Ammon's horn (tissue), 1 donor: ENCODE results near the gene NFE2L3.
A peak's percentile ranks its signal among the peaks of the same experiment; 100 is the strongest.

Experiments
- DNase-seq: peaks from one replicate; pipeline ENCODE4 v3.0.0-alpha.2; 2016; ENCODE audit warnings: low spot score

NFE2L3 gene

DNA sequence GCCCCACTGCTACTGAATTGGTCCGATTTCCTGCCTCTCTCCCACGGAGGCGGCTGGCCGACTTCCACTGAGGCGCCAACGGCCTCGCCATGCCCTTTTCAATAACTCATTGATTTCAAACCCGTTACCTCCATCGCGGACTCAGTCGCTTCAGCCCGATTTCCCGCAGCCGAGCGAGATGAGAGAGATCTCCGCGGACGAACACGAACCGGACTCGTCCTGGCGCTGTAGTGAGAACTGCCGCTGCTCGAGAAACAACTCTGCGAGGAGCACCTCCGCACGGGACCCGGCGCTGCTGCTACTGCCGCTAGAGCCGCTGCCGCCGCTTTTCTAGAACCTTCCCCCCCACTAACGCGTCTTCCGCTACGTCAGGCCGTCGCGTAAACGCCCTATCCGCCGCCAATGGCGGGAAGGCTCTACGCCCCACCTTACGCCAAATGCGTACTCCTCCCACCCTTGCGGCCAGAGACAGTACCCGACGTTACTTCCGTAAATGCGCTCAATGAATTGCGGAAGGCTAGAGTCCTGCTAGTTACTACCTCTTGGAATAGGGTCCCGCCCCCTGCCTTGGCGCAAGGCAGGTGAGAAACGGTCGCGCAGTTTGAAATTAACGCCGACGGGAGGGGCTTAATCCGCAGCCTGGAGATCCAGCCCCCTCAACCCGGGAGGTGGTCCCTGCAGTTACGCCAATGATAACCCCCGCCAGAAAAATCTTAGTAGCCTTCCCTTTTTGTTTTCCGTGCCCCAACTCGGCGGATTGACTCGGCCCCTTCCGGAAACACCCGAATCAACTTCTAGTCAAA, 48.6 kb downstream of the NFE2L3 start, which contains the start of gene HNRNPA2B1:
Gene HNRNPA2B1, minus strand, starts transcription at position 303 of the 803 bp plus-strand sequence. Its CDS starts 169 bp downstream, at position 134.
- peak; percentile 99 for DNase-seq

GRCh38 chr7:26201247-26202018, 49.4 kb downstream of the NFE2L3 start, which contains the start of gene CBX3:
Gene CBX3, plus strand, starts transcription at chr7:26201745. Its CDS starts 1,254 bp downstream, at chr7:26202999.
- peak; percentile 85 for DNase-seq

- DNase-seq: peak; percentile 38
Observed at GRCh38 chr7:26202019-26202990, 50.3 kb downstream of the NFE2L3 start.

- DNase-seq: no peak
Observed at GRCh38 chr7:26203016-26203415, 51.0 kb downstream of the NFE2L3 start.

GRCh38 chr7:26208040-26208439, 56.0 kb downstream of the NFE2L3 start:
- DNase-seq: no peak

- DNase-seq: no peak
Observed at GRCh38 chr7:26212921-26213718, 61.1 kb downstream of the NFE2L3 start.

GRCh38 chr7:26213807-26214515, 62.0 kb downstream of the NFE2L3 start:
- no peak for DNase-seq

GRCh38 chr7:26216049-26216448, 64.1 kb downstream of the NFE2L3 start:
- no peak for DNase-seq

GRCh38 chr7:26224359-26224758, 72.4 kb downstream of the NFE2L3 start:
- no peak for DNase-seq

DNA sequence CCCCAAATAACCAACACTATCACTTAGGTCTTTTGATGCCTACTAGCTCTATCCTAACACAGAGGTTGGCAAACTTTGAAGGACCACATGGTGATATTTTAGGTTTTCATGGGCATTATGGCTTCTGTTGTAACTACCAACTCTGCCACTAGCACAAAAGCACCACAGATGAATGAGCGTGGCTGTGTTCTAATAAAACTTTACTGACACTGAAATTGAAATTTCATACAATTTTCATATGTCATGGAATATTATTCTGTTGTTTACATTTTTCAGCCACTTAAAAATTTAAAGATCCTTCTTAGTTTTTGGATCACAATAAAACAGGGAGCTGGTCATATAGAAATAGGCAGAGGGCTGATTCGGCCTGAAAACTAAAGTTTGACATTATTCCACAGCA, 76.0 kb downstream of the NFE2L3 start:
- no peak for DNase-seq

DNA sequence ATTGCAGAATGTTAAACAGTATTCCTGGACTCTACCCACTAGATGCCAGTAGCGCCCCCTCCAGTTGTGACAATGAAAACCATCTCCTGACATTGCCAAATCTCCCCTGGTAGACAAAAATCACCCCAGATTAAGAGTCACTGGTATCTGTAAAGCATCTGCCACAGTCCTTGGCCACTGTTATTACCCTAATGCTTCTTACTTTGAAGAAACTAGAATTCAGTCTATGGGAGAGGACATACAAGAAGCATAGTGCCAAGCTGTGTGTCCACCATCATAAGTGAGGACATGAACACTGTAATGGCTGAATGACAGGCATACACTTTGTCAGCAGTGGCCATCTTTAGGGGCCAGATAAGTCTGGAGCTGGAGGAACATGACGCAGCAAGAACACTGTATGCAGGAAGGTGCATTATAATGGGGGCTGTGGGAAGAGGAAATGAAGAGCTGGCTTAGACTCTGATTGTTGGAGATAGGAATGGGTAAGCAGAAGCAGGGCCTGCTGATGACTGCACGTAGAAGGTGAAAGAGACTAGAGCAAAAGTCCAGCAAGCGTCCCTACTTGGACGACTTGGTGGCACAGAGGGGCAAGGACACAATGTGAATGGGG, 82.0 kb downstream of the NFE2L3 start:
- DNase-seq: no peak
